DOHH2 (cell line): ENCODE measurements around the gene SPOCD1.

ENCODE experiments used
- H3F3A ChIP-seq: fragments of 200-600 bp; sonication (generic), shearing (Covaris generic); 2 replicates; pipeline ENCODE4 v1.6.0; 2016; ENCODE audit warnings: antibody characterized with exemption, mild to moderate bottlenecking; ENCODE audit not compliant: control insufficient read depth, insufficient read depth
- H3K27ac ChIP-seq: fragments of 200-600 bp; sonication (generic); 2 replicates; pipeline ENCODE4 v1.5.1; 2014; ENCODE audit warnings: low read depth, mild to moderate bottlenecking, low read length, moderate library complexity
- H3K27me3 ChIP-seq: fragments of 200-600 bp; sonication (generic); 2 replicates; pipeline ENCODE4 v1.6.1; 2014; ENCODE audit warnings: mild to moderate bottlenecking, low read length, mixed read lengths; ENCODE audit not compliant: control insufficient read depth
- H3K36me3 ChIP-seq: fragments of 200-600 bp; sonication (generic); 2 replicates; pipeline ENCODE4 v1.6.1; 2014; ENCODE audit warnings: mild to moderate bottlenecking, low read length, moderate library complexity, mixed read lengths; ENCODE audit not compliant: control insufficient read depth
- H3K4me1 ChIP-seq: fragments of 200-600 bp; sonication (generic); 2 replicates; pipeline ENCODE4 v1.6.1; 2014; ENCODE audit warnings: mild to moderate bottlenecking, low read length, mixed read lengths; ENCODE audit not compliant: control insufficient read depth
- H3K4me2 ChIP-seq: fragments of 200-600 bp; sonication (generic); 2 replicates; pipeline ENCODE4 v1.6.0; 2014; ENCODE audit warnings: mild to moderate bottlenecking, low read length, moderate library complexity
- H3K4me3 ChIP-seq: fragments of 200-600 bp; sonication (generic); 2 replicates; pipeline ENCODE4 v1.5.1; 2014; ENCODE audit warnings: mild to moderate bottlenecking, low read length, mixed read lengths
- H3K79me2 ChIP-seq: fragments of 200-600 bp; sonication (generic); 2 replicates; pipeline ENCODE4 v1.6.1; 2014; ENCODE audit warnings: mild to moderate bottlenecking, low read length, mixed read lengths; ENCODE audit not compliant: control insufficient read depth
- H3K9me2 ChIP-seq: fragments of 200-600 bp; sonication (generic); replicated peaks from 2 replicates; pipeline ENCODE4 v1.6.1; 2014; ENCODE audit warnings: mild to moderate bottlenecking, low read length, mixed read lengths; ENCODE audit not compliant: control insufficient read depth
- H3K9me3 ChIP-seq: fragments of 200-600 bp; sonication (generic); 2 replicates; pipeline ENCODE4 v1.6.1; 2014; ENCODE audit warnings: antibody characterized with exemption, low read length, mixed read lengths; ENCODE audit not compliant: control insufficient read depth, insufficient read depth
- H4K20me1 ChIP-seq: fragments of 200-600 bp; sonication (generic); 2 replicates; pipeline ENCODE4 v1.6.0; 2014; ENCODE audit warnings: low read depth, mild to moderate bottlenecking, antibody characterized with exemption, low read length, moderate library complexity; ENCODE audit not compliant: control insufficient read depth, insufficient read depth
- CTCF ChIP-seq: fragments of 200-600 bp; sonication (generic); IDR thresholded peaks from one replicate; pipeline ENCODE4 v1.5.1; 2014; ENCODE audit warnings: antibody characterized with exemption, mild to moderate bottlenecking, low read depth, low read length; ENCODE audit not compliant: poor library complexity, severe bottlenecking
- EZH2phosphoT487 ChIP-seq: fragments of 200-600 bp; sonication (generic); IDR thresholded peaks from 2 replicates; pipeline ENCODE4 v1.6.1; 2017; ENCODE audit warnings: borderline replicate concordance, mild to moderate bottlenecking, antibody characterized with exemption, low read length, moderate library complexity, mixed read lengths

SPOCD1 gene

GRCh38 chr1:31814631-31815306 is 1.1 kb downstream of the SPOCD1 start:
- Histone ChIP-seq H3K79me2 (no peaks in the 10 kb centered on the region), H3F3A (peaks cover 10% of the 10 kb centered on the region), H3K4me3 (no peak overlapping the region), H3K27ac (no peak overlapping the region), H3K4me2 (no peak overlapping the region), H3K36me3 (no peaks in the 10 kb centered on the region), H3K27me3 (no peaks in the 10 kb centered on the region), H3K9me2 (no peaks in the 10 kb centered on the region), H3K4me1 (peaks cover 36% of the 10 kb centered on the region), H3K9me3 (no peaks in the 10 kb centered on the region), H4K20me1 (no peaks in the 10 kb centered on the region)
- TF ChIP-seq EZH2phosphoT487, result no peak
- TF ChIP-seq CTCF, result no peak

- no peak overlapping the region for H3K4me2 ChIP-seq
- peaks cover 36% of the 10 kb centered on the region for H3K4me1 ChIP-seq
- H3K36me3 ChIP-seq, result no peaks in the 10 kb centered on the region
- no peaks in the 10 kb centered on the region for H3K9me2 ChIP-seq
- H3K79me2 ChIP-seq, result no peaks in the 10 kb centered on the region
- H3F3A ChIP-seq, result peaks cover 10% of the 10 kb centered on the region
- H3K4me3 ChIP-seq, result no peak overlapping the region
- no peak overlapping the region for H3K27ac ChIP-seq
- no peaks in the 10 kb centered on the region; the same call in 1 of the 2 replicates for H3K27me3 ChIP-seq
- H4K20me1 ChIP-seq, result no peaks in the 10 kb centered on the region
- H3K9me3 ChIP-seq, result no peaks in the 10 kb centered on the region
- no peak for TF ChIP-seq EZH2phosphoT487
- no peak for TF ChIP-seq CTCF
Measured at GRCh38 chr1:31814041-31814511, 1.7 kb downstream of the SPOCD1 start.

GRCh38 chr1:31812158-31812829 is 3.5 kb downstream of the SPOCD1 start:
- Histone ChIP-seq H3F3A (peaks cover 14% of the 10 kb centered on the region), H3K27ac (no peak overlapping the region), H3K9me2 (no peaks in the 10 kb centered on the region), H3K4me1 (peaks cover 22% of the 10 kb centered on the region), H3K9me3 (no peaks in the 10 kb centered on the region), H4K20me1 (no peaks in the 10 kb centered on the region), H3K36me3 (no peaks in the 10 kb centered on the region), H3K79me2 (no peaks in the 10 kb centered on the region), H3K4me2 (no peak overlapping the region), H3K4me3 (no peak overlapping the region), H3K27me3 (no peaks in the 10 kb centered on the region; the same call in 1 of the 2 replicates)
- TF ChIP-seq EZH2phosphoT487 (no peak), CTCF (no peak)
